DMS114 treated with DMSO at 0.1 percent for 48 hours (cell line): ENCODE data around the gene IFIT1B.
"Not testable (repeated sequence)": the region's sequence is repeated elsewhere in the genome, so short reads cannot be mapped to it uniquely, and the experiment has no call there.

Source experiments
- DNase-seq: peaks from one replicate; lab custom pipeline; 2025; ENCODE audit not compliant: unreplicated experiment; lab: John Stamatoyannopoulos, UW

Gene IFIT1B

GRCh38 chr10:89379103-89379502, 1.2 kb downstream of the IFIT1B start:
- DNase-seq = no peak

GRCh38 chr10:89382757-89383156, 4.9 kb downstream of the IFIT1B start:
- no peak for DNase-seq

- no peak for DNase-seq
Observed at GRCh38 chr10:89384474-89385340, 6.9 kb downstream of the IFIT1B start.

- no peak for DNase-seq
Observed at GRCh38 chr10:89388806-89389205, 10.9 kb downstream of the IFIT1B start.

- DNase-seq = peak; percentile 41
Observed at GRCh38 chr10:89389254-89389653, 11.4 kb downstream of the IFIT1B start.

- no peak for DNase-seq
Observed at GRCh38 chr10:89390476-89391225, 12.8 kb downstream of the IFIT1B start.

GRCh38 chr10:89391226-89391576, 13.3 kb downstream of the IFIT1B start:
- not testable (repeated sequence) for DNase-seq

GRCh38 chr10:89391907-89392756, 14.3 kb downstream of the IFIT1B start, which contains the start of gene IFIT1:
IFIT1 (plus strand) TSS chr10:89392623; CDS start chr10:89392713, 90 bp downstream.
- DNase-seq = peak; percentile 77

GRCh38 chr10:89392974-89393373, 15.1 kb downstream of the IFIT1B start:
- no peak for DNase-seq

GRCh38 chr10:89393898-89394297, 16.0 kb downstream of the IFIT1B start:
- DNase-seq = no peak

- no peak for DNase-seq
Observed at GRCh38 chr10:89395141-89395540, 17.3 kb downstream of the IFIT1B start.

GRCh38 chr10:89398003-89398749, 20.3 kb downstream of the IFIT1B start:
- DNase-seq = no peak

- DNase-seq = no peak
Observed at GRCh38 chr10:89399956-89400355, 22.1 kb downstream of the IFIT1B start.

- DNase-seq = no peak
Observed at GRCh38 chr10:89403043-89403442, 25.2 kb downstream of the IFIT1B start.

- DNase-seq = no peak
Observed at GRCh38 chr10:89404104-89405047, 26.5 kb downstream of the IFIT1B start.

GRCh38 chr10:89406178-89406577, 28.3 kb downstream of the IFIT1B start:
- DNase-seq = not testable (repeated sequence)

- DNase-seq = not testable (repeated sequence)
Observed at GRCh38 chr10:89407792-89408191, 29.9 kb downstream of the IFIT1B start.

- DNase-seq = not testable (repeated sequence)
Observed at GRCh38 chr10:89409282-89409681, 31.4 kb downstream of the IFIT1B start.

GRCh38 chr10:89410551-89410950, 32.7 kb downstream of the IFIT1B start:
- not testable (repeated sequence) for DNase-seq
